Left lung (tissue), 10 donors: ENCODE results near the gene ST14. TPM values are rescaled to one million over a fixed set of nuclear protein-coding genes. Genes with fewer than 3 reads are reported as not detected.
"Not testable (repeated sequence)": the region's sequence is repeated elsewhere in the genome, so short reads cannot be mapped to it uniquely, and the experiment has no call there.

Experiments
- ATAC-seq: fragments of 200-7000 bp; cut with Tn5 transposase; one replicate; pipeline ENCODE4 v1.9.1; 2020; ENCODE audit warnings: moderate library complexity
- DNase-seq, 4 donors: peaks; one replicate each; pipeline ENCODE4 v3.0.0-alpha.2; 2013 to 2020
- H3K27ac ChIP-seq, 2 donors: fragments of 200-600 bp; sonication (generic) in 1 of 2; one replicate each; pipeline versions ENCODE4 v1.5.0 to v1.8.0; 2020 to 2021
- H3K27me3 ChIP-seq, 2 donors: fragments of 200-600 bp; sonication (generic) in 1 of 2; one replicate each; pipeline versions ENCODE4 v1.5.0 to v1.8.0; 2020 to 2021
- H3K36me3 ChIP-seq, 2 donors: fragments of 200-600 bp; sonication (generic) in 1 of 2; one replicate each; pipeline versions ENCODE4 v1.5.0 to v1.8.0; 2020 to 2021
- H3K4me1 ChIP-seq, 2 donors: fragments of 200-600 bp; one replicate each; pipeline ENCODE4 v1.8.0; 2021
- H3K4me3 ChIP-seq, 2 donors: fragments of 200-600 bp; sonication (generic) in 1 of 2; one replicate each; pipeline versions ENCODE4 v1.5.0 to v1.8.0; 2020 to 2021; ENCODE audit warnings: mild to moderate bottlenecking in 1 of 2
- H3K9me3 ChIP-seq, 2 donors: fragments of 200-600 bp; sonication (generic) in 1 of 2; one replicate each; pipeline versions ENCODE4 v1.5.0 to v1.8.0; 2020 to 2021
- CTCF ChIP-seq, 2 donors: fragments of 200-600 bp; sonication (generic) in 1 of 2; IDR thresholded peaks; one replicate each; pipeline versions ENCODE4 v1.5.0 to v1.8.0; 2021; ENCODE audit warnings: antibody characterized with exemption in 2 of 2
- intact Hi-C, 2 donors: fragments of 100-400 bp; cut with DNase I; formaldehyde crosslinking; loops; one replicate each; pipeline versions ENCODE4 v1.11.2 to v1.14.2; 2022
- polyA plus RNA-seq, 6 donors: library from polyadenylated mRNA; unstranded; fragments of 120-200 nt; gene quantifications; one replicate each; pipeline ENCODE4 v1.2.1, GENCODE V29; 2013; ENCODE audit not compliant: insufficient read length in 6 of 6
- total RNA-seq, 2 donors: library from RNA; stranded (reverse); fragmentation: NEBNext Ultra II Directional; extraction: Animal tissue kit (Norgen Biotek cat#: 25700); gene quantifications; one replicate each; pipeline ENCODE4 v1.2.1, GENCODE V29; 2021
- donor health status: DM: no; HTN: yes; CAD: no.
- donor health status: DM: no; HTN: no; CAD: no.

ST14 gene
- total and polyA plus RNA-seq, 8 donors: 30.6 to 107 (median 37.8) TPM

- intact Hi-C loops: no loop called here
- no peak overlapping the region for H3K4me3 ChIP-seq
- no peak overlapping the region for H3K27ac ChIP-seq
- H3K9me3 ChIP-seq: peaks cover 0 to 5% of the 10 kb centered on the region in 2 donors
- TF ChIP-seq CTCF (IDR thresholded peaks at IDR 0.05): no peak
- no peaks in the 10 kb centered on the region for H3K36me3 ChIP-seq
- DNase-seq (no peak), ATAC-seq (no peak)
- no peaks in the 10 kb centered on the region for H3K27me3 ChIP-seq
- H3K4me1 ChIP-seq: peaks cover 0 to 9% of the 10 kb centered on the region in 2 donors
These were observed 12.0 kb downstream of the ST14 start for GRCh38 chr11:130171534-130171933.

GRCh38 chr11:130172001-130172400 lies 12.4 kb downstream of the ST14 start:
- H3K4me3 ChIP-seq, H3K27ac ChIP-seq, H3K27me3 ChIP-seq, ATAC-seq, H3K9me3 ChIP-seq, intact Hi-C loops, H3K36me3 ChIP-seq, H3K4me1 ChIP-seq, DNase-seq: not testable (repeated sequence)

GRCh38 chr11:130174642-130175041 lies 15.1 kb downstream of the ST14 start:
- DNase-seq (no peak), ATAC-seq (no peak)
- H3K27ac ChIP-seq: no peak overlapping the region
- H3K27me3 ChIP-seq: no peaks in the 10 kb centered on the region
- H3K9me3 ChIP-seq: peaks cover 0 to 5% of the 10 kb centered on the region in 2 donors
- H3K4me3 ChIP-seq: no peak overlapping the region
- intact Hi-C loops: no loop called here
- no peaks in the 10 kb centered on the region for H3K36me3 ChIP-seq
- TF ChIP-seq CTCF (IDR thresholded peaks at IDR 0.05): no peak
- H3K4me1 ChIP-seq: peaks cover 10 to 28% of the 10 kb centered on the region in 2 donors

- no peaks in the 10 kb centered on the region for H3K27me3 ChIP-seq
- H3K9me3 ChIP-seq: peaks cover 0 to 5% of the 10 kb centered on the region in 2 donors
- H3K36me3 ChIP-seq: no peaks in the 10 kb centered on the region
- intact Hi-C loops: no loop called here
- no peak for DNase-seq
- no peak for TF ChIP-seq CTCF (IDR thresholded peaks at IDR 0.05)
- H3K4me1 ChIP-seq: peaks cover 22 to 40% of the 10 kb centered on the region in 2 donors
- H3K4me3 ChIP-seq: no peak overlapping the region
- no peak overlapping the region for H3K27ac ChIP-seq
- no peak for ATAC-seq
These were observed 16.3 kb downstream of the ST14 start for GRCh38 chr11:130175898-130176297.

GRCh38 chr11:130177782-130178181 lies 18.2 kb downstream of the ST14 start:
- intact Hi-C loops: no loop called here
- Histone ChIP-seq H3K4me3 (no peak overlapping the region), H3K27me3 (no peaks in the 10 kb centered on the region), H3K27ac (no peak overlapping the region), H3K9me3 (peaks cover 0 to 5% of the 10 kb centered on the region in 2 donors), H3K36me3 (no peaks in the 10 kb centered on the region), H3K4me1 (peaks cover 26 to 56% of the 10 kb centered on the region in 2 donors)
- TF ChIP-seq CTCF (IDR thresholded peaks at IDR 0.05): no peak
- ATAC-seq (no peak), DNase-seq (no peak)
